Mucosa of descending colon (tissue), 3 donors: ENCODE results near the gene SEC61A1. TPM values are rescaled to one million over a fixed set of nuclear protein-coding genes. Genes with fewer than 3 reads are reported as not detected.

Experiments
- ATAC-seq: fragments of 200-7000 bp; cut with Tn5 transposase; one replicate; pipeline ENCODE4 v1.9.1; 2020; ENCODE audit warnings: mild to moderate bottlenecking, moderate library complexity
- DNase-seq, 3 donors: peaks; one replicate each; pipeline ENCODE4 v3.0.0-alpha.2; 2020
- H3K36me3 ChIP-seq: fragments of 200-600 bp; one replicate; pipeline ENCODE4 v1.8.0; 2021; ENCODE audit warnings: low read depth, mild to moderate bottlenecking
- H3K4me1 ChIP-seq: fragments of 200-600 bp; one replicate; pipeline ENCODE4 v1.8.0; 2021; ENCODE audit warnings: low read depth, mild to moderate bottlenecking
- H3K4me3 ChIP-seq: fragments of 200-600 bp; one replicate; pipeline ENCODE4 v1.8.0; 2021; ENCODE audit warnings: mild to moderate bottlenecking
- H3K9me3 ChIP-seq: fragments of 200-600 bp; one replicate; pipeline ENCODE4 v1.8.0; 2021; ENCODE audit warnings: mild to moderate bottlenecking
- CTCF ChIP-seq: fragments of 200-600 bp; IDR thresholded peaks from one replicate; pipeline ENCODE4 v1.8.0; 2022; ENCODE audit warnings: antibody characterized with exemption, mild to moderate bottlenecking
- intact Hi-C, 2 donors: fragments of 100-400 bp; cut with DNase I in 1 of 2; cut with micrococcal nuclease in 1 of 2; formaldehyde crosslinking; loops; one replicate each; pipeline versions ENCODE4 v1.11.0 to v1.11.1; 2022; cut with DNase I, micrococcal nuclease
- total RNA-seq, 3 donors: library from RNA; stranded (reverse); fragmentation: NEBNext Ultra II Directional in 2 of 3; extraction: Animal tissue kit (Norgen Biotek cat#: 25700) in 2 of 3; gene quantifications; one replicate each; pipeline versions ENCODE4 v1.2.1 to v1.2.4, GENCODE V29; 2021 to 2023
- donor health status: DM: no; HTN: no; CAD: no; lungs with moderate emphysema.
- donor health status: DM: no; HTN: no; CAD: no.
- donor health status: DM: no; HTN: yes; CAD: no.

The SEC61A1 gene
- total RNA-seq, 3 donors from 2014 or later: 111 to 159 (median 116) TPM

- DNase-seq (no peak), ATAC-seq (no peak)
- Histone ChIP-seq H3K4me3 (no peak overlapping the region), H3K36me3 (peaks cover 18% of the 10 kb centered on the region), H3K9me3 (no peaks in the 10 kb centered on the region), H3K4me1 (peaks cover 17% of the 10 kb centered on the region)
- TF ChIP-seq CTCF: no peak
- intact Hi-C loops: no loop called here
Measured at GRCh38 chr3:128071771-128072453, 19.7 kb downstream of the SEC61A1 start.

DNA sequence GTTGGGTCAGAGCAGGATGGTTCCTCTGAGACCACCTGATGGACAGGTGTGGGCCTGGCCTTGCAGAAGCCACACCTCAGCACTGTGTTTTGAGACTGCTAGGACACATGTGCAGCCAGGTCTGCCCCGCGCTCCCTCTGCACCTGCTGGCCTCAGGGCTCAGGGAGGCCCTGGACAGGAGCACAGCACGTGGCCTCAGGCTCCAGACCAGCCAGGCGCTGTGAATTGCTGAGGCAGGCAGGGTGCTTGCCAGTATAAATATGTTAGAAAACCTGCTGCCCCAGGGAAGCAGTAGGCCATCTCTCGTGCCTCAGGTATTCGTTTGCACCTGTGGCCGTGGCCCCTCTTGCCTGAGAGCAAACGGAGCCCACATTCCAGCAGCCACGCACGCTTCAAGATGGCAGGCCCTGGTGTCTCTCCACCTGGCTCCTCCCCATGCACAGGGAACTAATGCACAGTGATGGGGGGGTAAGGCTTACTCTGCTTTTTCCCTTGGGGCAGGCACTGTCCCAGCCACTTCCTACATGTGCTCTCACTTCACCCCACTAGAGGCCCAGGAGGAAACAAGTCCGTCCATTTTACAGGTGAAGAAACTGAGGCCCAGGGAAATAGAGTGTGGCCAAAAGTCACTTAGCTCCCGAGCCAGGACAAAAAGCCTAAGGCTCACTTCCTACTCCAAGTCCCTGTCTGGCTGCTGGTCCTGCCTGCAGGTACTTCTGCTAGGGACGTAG, 20.4 kb downstream of the SEC61A1 start:
- intact Hi-C loops: no loop called here
- H3K9me3 ChIP-seq: no peaks in the 10 kb centered on the region
- TF ChIP-seq CTCF: no peak
- ATAC-seq: no peak
- no peak overlapping the region for H3K4me3 ChIP-seq
- no peak for DNase-seq
- peaks cover 12% of the 10 kb centered on the region for H3K36me3 ChIP-seq
- H3K4me1 ChIP-seq: peaks cover 17% of the 10 kb centered on the region

DNA sequence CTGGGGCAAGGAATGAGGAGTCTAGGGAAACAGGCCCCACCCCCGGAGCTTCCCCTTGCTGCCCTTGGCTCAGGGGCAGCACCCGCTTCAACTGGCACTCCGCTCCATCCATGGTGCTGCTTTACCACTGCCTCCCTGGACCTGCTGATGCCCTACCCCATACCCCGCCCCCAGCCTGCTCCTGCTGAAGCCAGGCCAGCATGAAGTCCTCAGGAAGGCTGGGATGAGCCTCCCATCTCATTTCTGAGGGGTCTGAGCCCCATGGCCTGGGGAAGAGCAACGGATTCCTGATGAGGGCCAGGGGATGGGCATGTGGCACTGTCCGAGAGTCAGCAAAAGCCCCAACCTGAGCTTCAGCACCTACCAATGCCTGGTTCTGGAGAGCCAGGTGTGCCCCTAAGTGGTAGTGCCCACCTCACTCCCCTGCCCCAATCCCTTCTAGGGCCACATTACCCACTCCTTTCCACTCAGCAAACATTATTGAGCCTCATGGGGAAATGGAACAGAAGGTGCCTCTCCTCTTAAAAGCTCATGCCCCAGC, 21.0 kb downstream of the SEC61A1 start:
- intact Hi-C loops: no loop called here
- ATAC-seq (no peak), DNase-seq (no peak)
- H3K4me3 ChIP-seq: no peak overlapping the region
- peaks cover 12% of the 10 kb centered on the region for H3K36me3 ChIP-seq
- no peak for TF ChIP-seq CTCF
- peaks cover 17% of the 10 kb centered on the region for H3K4me1 ChIP-seq
- H3K9me3 ChIP-seq: no peaks in the 10 kb centered on the region

GRCh38 chr3:128073807-128074206, 21.6 kb downstream of the SEC61A1 start:
- H3K4me1 ChIP-seq: peaks cover 17% of the 10 kb centered on the region
- intact Hi-C loops: no loop called here
- DNase-seq (no peak), ATAC-seq (no peak)
- H3K4me3 ChIP-seq: no peak overlapping the region
- TF ChIP-seq CTCF: no peak
- H3K36me3 ChIP-seq: peaks cover 12% of the 10 kb centered on the region
- H3K9me3 ChIP-seq: no peaks in the 10 kb centered on the region

DNA sequence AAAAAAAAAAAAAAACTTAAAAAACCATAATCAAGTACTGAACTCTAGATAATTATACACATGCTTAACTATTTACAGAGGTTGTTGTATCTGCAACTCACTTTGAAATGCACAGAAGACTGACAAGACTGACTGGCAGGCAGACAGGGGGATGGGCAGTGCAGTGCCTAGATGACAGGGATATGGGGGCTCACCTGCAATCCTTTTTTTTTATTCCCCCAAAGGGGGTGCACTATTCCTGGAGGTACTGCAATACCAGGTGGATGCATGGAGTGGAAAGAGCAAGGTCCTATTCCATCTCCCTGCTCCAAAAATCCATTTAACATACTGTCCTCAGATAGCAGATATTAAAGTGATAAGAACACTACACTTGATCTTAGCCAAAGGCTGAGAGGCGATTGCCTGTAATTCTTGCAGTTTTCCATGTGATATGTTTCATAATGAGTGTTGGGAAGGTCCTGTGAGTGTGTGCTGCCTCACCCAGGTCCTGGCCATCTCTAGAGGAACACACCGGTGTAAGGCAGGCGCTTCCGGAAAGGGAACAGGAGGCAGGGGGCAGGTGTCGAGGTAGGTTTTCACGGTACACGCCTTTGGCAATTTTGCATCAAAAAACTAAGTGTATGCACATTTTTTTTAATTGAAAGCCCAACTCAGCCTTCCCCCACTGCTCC, 22.7 kb downstream of the SEC61A1 start:
- ATAC-seq (peak; percentile 60), DNase-seq (peak in 1 of 3 donors; percentile 29)
- intact Hi-C loops: no loop called here
- H3K4me1 ChIP-seq: peaks cover 20% of the 10 kb centered on the region
- H3K36me3 ChIP-seq: peaks cover 7% of the 10 kb centered on the region
- TF ChIP-seq CTCF: no peak
- H3K4me3 ChIP-seq: no peak overlapping the region
- H3K9me3 ChIP-seq: no peaks in the 10 kb centered on the region
